NCI-H748 (cell line): ENCODE measurements around the gene NBEAL1.
"Not testable (repeated sequence)": the region's sequence is repeated elsewhere in the genome, so short reads cannot be mapped to it uniquely, and the experiment has no call there.

Source experiments
- DNase-seq: peaks from one replicate; lab custom pipeline; 2025; ENCODE audit not compliant: unreplicated experiment; lab: John Stamatoyannopoulos, UW

NBEAL1 gene

GRCh38 chr2:203105996-203106395 lies 91.3 kb downstream of the NBEAL1 start:
- no peak for DNase-seq

- DNase-seq = not testable (repeated sequence)
These were observed 95.8 kb downstream of the NBEAL1 start for GRCh38 chr2:203110496-203110895.

- DNase-seq = no peak
These were observed 97.7 kb downstream of the NBEAL1 start for GRCh38 chr2:203112342-203112741.

- not testable (repeated sequence) for DNase-seq
These were observed 100.6 kb downstream of the NBEAL1 start for GRCh38 chr2:203115201-203115700.

GRCh38 chr2:203122317-203122986 lies 107.8 kb downstream of the NBEAL1 start:
- DNase-seq = peak; percentile 68

DNA sequence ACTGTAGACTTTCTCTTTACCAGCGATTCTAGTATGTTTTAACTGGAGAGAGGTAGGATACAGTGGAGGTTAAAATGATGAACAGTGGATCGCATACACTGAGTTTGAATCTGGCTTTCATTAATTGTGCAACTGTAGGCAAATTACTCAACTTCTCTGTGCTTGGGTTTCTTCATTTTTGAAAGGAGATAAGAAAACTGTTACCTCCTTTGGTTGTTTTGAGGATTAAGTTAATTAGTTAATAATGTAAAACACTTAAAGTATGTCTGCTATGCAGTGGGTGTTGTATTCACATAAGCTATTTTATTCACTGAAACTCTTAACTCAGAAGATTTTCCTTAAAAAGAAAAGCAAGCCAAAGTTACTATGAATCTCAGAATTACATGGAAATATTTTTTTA lies 112.3 kb downstream of the NBEAL1 start:
- DNase-seq = no peak

DNA sequence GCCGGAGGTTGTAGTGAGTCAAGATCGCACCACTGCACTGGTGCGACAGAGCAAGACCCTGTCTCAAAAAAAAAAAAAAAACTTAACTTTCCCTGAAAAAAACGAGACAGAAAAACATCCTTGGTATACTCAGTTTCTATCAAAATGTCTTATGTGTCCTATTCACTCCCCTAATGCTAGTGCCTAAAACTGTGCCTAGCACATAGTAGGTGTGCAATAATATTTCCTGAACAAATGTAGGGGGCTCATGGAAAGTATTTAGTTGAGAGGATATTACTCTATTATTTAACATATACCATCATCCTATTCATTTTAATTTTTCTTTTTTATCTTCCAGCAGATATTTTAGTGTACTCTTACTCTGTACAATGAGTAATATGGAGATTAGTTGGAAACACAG lies 120.4 kb downstream of the NBEAL1 start:
- DNase-seq = no peak

DNA sequence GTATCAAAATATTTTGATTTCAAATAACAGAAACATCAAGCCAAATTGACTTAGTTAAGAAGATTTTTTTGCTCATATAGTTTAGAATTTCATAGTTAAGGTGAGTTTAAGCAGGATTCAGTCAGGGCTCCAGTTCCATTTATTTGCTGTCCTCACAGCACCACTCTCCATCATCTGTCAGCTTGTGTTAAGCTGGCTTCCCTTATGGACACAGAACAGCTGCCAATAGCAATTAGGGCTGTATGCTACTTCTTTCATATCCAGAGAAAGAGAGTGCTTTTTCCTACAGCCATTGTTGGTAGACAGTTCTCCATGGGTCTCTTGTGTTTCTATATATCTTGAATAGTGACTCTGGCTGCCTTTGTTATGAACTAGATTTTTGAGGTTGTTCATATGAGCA lies 128.7 kb downstream of the NBEAL1 start:
- DNase-seq = peak; percentile 40

GRCh38 chr2:203149194-203149593 lies 134.5 kb downstream of the NBEAL1 start:
- DNase-seq = no peak

DNA sequence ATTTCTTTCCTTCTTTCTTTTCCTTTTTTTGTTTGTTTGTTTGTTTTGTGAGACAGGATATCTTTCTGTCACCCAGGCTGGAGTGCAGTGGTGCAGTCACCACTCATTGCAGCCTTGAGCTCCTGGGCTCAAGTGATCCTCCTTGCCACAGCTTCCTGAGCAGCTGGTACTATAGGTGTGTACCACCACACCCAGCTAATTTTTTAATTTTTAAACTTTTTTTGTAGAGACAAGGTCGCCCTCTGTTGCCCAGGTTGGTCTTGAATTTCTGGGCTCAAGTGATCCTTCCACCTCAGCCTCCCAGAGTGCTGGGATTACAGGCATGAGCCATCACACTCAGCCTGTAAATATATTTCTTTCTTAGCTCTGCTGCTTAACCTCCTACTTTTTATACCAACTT lies 140.7 kb downstream of the NBEAL1 start:
- DNase-seq = peak; percentile 31

DNA sequence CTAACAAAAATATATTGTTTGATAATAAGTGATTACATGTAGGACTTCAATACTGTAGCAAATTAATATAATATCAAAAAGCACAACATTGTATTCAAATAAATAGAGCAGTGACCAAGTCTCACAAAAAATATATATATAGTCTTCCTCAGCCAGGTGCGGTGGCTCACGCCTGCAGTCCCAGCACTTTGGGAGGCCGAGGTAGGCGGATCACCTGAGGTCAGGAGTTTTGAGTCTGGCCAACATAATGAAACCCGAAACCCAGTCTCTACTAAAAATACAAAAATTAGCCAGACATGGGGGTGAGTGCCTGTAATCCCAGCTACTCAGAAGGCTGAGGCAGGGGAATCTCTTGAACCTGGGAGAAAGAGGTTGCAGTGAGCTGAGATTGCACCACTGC lies 148.0 kb downstream of the NBEAL1 start:
- not testable (repeated sequence) for DNase-seq

DNA sequence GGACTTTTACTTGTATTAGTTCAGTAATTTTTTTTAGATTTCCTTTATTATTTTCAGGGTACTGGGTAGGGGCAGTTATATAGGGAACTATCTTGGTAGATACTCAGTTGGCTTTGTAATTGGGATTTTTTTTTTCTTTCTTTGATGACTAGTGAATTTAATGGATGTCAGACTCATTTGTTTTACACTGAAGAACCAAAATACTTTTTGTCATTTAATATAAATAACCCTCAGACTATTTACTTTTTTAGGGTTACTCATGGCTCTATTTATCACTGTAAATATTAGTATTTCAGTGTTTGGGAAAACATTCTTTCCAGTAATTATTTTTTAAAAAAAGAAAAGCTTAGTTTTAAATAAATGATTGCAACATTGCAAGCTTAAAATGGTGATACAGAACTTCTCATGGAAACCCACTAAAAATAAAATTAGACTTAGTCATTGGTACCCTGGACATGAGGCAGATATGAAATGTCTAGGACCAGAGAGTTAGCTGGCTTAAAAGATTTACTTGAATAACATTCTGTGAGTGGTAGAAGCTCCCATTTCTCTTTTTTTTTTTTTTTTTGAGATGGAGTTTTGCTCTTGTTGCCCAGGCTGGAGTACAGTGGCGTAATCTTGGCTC lies 149.7 kb downstream of the NBEAL1 start:
- no peak for DNase-seq

DNA sequence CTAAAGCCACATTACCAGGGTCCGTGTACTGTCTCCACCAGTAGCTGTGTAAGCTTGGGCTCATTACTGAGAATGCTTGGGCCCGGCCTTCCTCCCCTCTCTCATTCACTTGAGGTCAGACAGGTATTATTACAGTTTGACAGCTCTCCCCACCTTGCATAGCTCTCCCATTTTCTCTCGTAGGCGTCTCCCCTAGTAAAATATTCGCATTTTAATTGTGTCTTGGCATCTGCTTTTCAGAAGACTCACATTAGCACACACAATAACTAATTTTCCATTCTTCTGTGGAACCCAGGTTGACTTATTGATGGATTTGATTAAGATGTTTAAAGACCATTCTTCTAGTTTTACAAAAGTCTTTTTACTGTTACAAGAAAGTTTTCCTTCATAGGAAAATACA lies 153.1 kb downstream of the NBEAL1 start:
- DNase-seq = no peak

DNA sequence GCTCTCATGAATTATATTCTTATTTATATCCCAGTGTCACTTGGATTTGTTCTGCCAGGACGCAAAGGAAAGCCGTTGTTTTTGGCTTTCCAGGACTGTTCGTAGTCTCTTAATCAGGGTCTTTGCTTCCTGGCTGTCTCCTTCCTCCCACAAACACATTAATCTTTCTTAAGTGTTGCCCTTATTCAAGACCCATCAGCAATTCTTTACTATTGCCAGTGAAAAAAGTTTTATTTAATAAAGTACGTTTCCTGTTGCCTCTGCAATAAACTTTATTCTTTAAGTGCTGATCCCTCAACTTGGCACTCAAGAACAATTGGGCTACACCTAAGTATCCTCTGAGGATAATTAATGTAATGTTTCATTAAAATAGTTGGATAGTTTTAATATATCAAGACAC lies 155.8 kb downstream of the NBEAL1 start:
- no peak for DNase-seq

- DNase-seq = no peak
These were observed 160.7 kb downstream of the NBEAL1 start for GRCh38 chr2:203175371-203175770.

GRCh38 chr2:203177361-203177760 lies 162.7 kb downstream of the NBEAL1 start:
- no peak for DNase-seq

GRCh38 chr2:203185864-203186263 lies 171.2 kb downstream of the NBEAL1 start:
- no peak for DNase-seq

DNA sequence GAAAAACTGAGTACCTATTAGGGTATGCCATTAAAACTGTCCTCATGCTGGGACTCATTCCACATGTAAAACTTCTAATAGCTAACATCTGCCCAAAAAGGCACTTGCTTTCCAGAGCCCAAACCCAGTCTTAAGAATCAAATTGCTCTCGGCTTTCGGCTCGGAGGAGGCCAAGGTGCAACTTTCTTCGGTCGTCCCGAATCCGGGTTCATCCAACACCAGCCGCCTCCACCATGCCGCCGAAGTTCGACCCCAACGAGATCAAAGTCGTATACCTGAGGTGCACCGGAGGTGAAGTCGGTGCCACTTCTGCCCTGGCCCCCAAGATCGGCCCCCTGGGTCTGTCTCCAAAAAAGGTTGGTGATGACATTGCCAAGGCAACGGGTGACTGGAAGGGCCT lies 175.9 kb downstream of the NBEAL1 start:
- DNase-seq = not testable (repeated sequence)

DNA sequence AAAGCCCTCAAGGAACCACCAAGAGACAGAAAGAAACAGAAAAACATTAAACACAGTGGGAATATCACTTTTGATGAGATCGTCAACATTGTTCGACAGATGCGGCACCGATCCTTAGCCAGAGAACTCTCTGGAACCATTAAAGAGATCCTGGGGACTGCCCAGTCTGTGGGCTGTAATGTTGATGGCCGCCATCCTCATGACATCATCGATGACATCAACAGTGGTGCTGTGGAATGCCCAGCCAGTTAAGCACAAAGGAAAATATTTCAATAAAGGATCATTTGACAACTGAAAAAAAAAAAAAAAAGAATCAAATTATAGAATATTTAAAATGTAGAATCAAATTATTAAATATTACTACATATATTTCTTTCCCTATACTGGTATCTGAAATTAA lies 176.4 kb downstream of the NBEAL1 start:
- DNase-seq = not testable (repeated sequence)

DNA sequence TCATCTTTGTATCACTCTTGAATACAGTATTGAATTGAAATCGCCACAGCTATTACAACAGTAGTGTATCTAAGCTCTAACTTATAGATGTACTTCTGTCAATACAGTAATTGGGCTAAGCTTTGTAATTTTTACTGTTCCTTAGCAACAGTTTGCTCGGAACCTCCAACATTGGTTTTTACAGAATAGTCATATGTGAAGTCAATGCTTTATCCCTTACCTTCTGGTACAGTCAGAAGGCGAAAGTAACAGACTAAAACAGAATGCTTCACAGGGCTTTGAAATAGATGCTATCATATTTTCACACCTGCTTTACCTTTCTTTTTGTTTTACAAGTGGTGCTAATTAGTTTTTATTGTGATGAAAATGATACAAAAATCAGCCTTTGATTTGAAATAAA lies 177.3 kb downstream of the NBEAL1 start:
- DNase-seq = no peak

DNA sequence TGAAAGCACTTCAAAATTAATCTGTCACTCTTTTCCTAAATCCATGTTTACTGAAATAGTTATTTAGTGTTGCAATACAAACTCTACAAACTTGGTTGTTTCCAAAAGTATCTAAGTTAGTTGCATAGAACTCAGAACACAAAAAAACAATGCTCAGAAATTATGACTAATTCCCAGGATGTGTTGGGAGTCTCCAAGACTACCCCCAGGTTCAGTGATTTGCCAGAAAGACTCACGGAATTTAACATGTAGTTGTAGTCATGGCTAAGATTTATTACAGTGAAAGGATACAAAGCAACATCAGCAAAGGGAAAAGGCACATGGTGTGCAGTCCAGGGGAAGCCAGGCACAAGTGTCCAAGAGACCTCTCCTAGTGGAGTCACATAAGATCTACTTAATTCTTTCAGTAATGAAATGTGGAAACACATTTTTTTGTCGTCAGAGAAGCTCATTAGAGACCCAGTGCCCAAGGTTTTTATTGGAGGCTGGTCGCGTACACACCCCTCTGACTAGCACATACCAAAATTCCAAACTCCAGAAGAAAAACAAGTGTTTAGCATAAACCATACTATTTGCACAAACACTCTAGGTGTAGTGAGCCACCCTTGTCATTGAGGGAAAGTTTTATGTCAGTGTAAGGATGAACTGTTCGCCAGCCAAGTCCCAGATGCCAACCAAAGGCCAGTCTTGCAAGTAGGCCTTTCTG lies 180.8 kb downstream of the NBEAL1 start:
- DNase-seq = no peak

DNA sequence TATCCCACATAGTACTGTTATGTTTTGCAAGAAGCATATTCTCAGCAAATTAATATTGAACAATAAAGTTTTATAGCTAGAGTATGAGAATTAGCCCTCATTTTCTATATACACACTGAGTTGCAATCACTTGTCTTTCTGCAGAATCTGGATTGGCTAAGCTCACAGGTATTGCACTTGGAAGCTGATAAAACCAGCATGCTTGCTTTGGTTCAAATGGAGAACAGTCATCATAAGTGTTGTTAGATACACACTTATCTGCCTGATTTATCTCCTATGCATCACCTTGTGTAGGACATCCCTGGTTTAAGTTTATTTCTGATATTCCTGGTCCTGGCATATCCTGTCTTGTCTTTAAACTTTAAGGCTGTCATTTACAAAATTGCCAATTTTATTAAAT lies 186.2 kb downstream of the NBEAL1 start:
- DNase-seq = no peak
